K562 (cell line): ENCODE data around the gene CHMP2A. TPM values are rescaled to one million over a fixed set of nuclear protein-coding genes. Genes with fewer than 3 reads are reported as not detected.

Experiments used
- ATAC-seq: fragments of 200-7000 bp; cut with Tn5 transposase; 3 replicates; pipeline ENCODE4 v1.9.1; 2020; ENCODE audit warnings: moderate library complexity
- BruUV-seq: library from RNA; stranded (reverse); fragments of 400-500 nt; replicated peaks from 2 replicates; lab custom pipeline; 2021; lab: Mats Ljungman, UMichigan
- CTCF ChIA-PET: fragments of 300-600 bp; formaldehyde crosslinking; extraction: SDS; loops from one replicate; lab custom pipeline; 2021; ENCODE audit warnings: low intra/inter-chr PET ratio; lab: Yijun Ruan, JAX
- POLR2A ChIA-PET: fragments of 300-600, 350-650 bp; sonication (Branson Sonifier 250); formaldehyde crosslinking; extraction: SDS; loops from one replicate; lab custom pipeline; 2021; ENCODE audit warnings: antibody characterized with exemption, inconsistent platforms; lab: Yijun Ruan, JAX
- DNase-seq, 4 experiments: peaks; one replicate each; pipeline versions ENCODE4 v3.0.0 to v3.0.0-alpha.2; 2011 to 2018; ENCODE audit warnings: low spot score in 3 of 4, mixed read lengths in 3 of 4; ENCODE audit errors: extremely low read depth in 1 of 4
- FAIRE-seq: peaks from 2 replicates; lab custom pipeline; 2011; peaks lifted over from hg19 to GRCh38; lab: Jason Lieb, UNC
- H2AFZ ChIP-seq: 2 replicates; pipeline ENCODE4 v1.6.0; 2011; ENCODE audit warnings: low read depth, low read length, control low read depth, inconsistent platforms
- H3K27ac ChIP-seq: fragments of 200-600 bp; 3 replicates; pipeline ENCODE4 v1.8.0; 2011; ENCODE audit warnings: low read depth, mild to moderate bottlenecking, control low read depth, inconsistent platforms, low read length, moderate library complexity, mixed read lengths; ENCODE audit errors: extremely low read depth
- H3K27me3 ChIP-seq, 2 experiments: fragments of 300-600 bp in 1 of 2; 2 replicates in 1 of 2; 3 replicates in 1 of 2; pipeline versions ENCODE4 v1.6.0 to v1.8.0; 2011; ENCODE audit warnings: inconsistent platforms in 2 of 2, low read length in 2 of 2, mild to moderate bottlenecking in 1 of 2, mixed read lengths in 1 of 2, moderate library complexity in 1 of 2; ENCODE audit not compliant: control insufficient read depth in 2 of 2, insufficient read depth in 2 of 2
- H3K36me3 ChIP-seq: fragments of 300-600 bp; 3 replicates; pipeline ENCODE4 v1.8.0; 2011; ENCODE audit warnings: mild to moderate bottlenecking, low read length, inconsistent platforms; ENCODE audit not compliant: control insufficient read depth, insufficient read depth
- H3K4me1 ChIP-seq, 2 experiments: fragments of 200-600 bp in 1 of 2; replicated peaks in 1 of 2; 2 replicates in 1 of 2; 3 replicates in 1 of 2; pipeline versions ENCODE4 v1.5.1 to v1.8.0; 2011; ENCODE audit warnings: inconsistent platforms in 2 of 2, low read length in 2 of 2, mild to moderate bottlenecking in 1 of 2, mixed read lengths in 1 of 2, moderate library complexity in 1 of 2; ENCODE audit not compliant: control insufficient read depth in 2 of 2, insufficient read depth in 2 of 2
- H3K4me2 ChIP-seq: 2 replicates; pipeline ENCODE4 v1.6.1; 2011; ENCODE audit warnings: low read length, control low read depth, inconsistent platforms, mixed read lengths; ENCODE audit not compliant: insufficient read depth
- H3K4me3 ChIP-seq: fragments of 200-600 bp; sonication (generic), shearing (Covaris generic); 2 replicates; pipeline ENCODE4 v1.5.1; 2016; ENCODE audit warnings: control low read depth, inconsistent platforms
- H3K79me2 ChIP-seq: fragments of 200-600 bp; 3 replicates; pipeline ENCODE4 v1.8.0; 2011; ENCODE audit warnings: low read length, inconsistent platforms; ENCODE audit not compliant: control insufficient read depth, insufficient read depth
- H3K9ac ChIP-seq, 2 experiments: 2 replicates each; pipeline versions ENCODE4 v1.6.0 to v1.6.1; 2011; ENCODE audit warnings: low read depth in 2 of 2, low read length in 2 of 2, control low read depth in 1 of 2, inconsistent platforms in 1 of 2, mild to moderate bottlenecking in 1 of 2, mixed read lengths in 1 of 2; ENCODE audit not compliant: insufficient read depth in 1 of 2
- H3K9me1 ChIP-seq: one replicate; pipeline ENCODE4 v1.6.0; 2011; ENCODE audit warnings: inconsistent platforms, mild to moderate bottlenecking, low read length, moderate library complexity; ENCODE audit not compliant: control insufficient read depth, insufficient read depth
- H3K9me3 ChIP-seq: replicated peaks from 2 replicates; pipeline ENCODE4 v1.5.1; 2011; ENCODE audit warnings: low read depth, low read length, inconsistent platforms; ENCODE audit not compliant: control insufficient read depth, insufficient read depth
- H4K20me1 ChIP-seq: replicated peaks from 2 replicates; pipeline ENCODE4 v1.6.1; 2011; ENCODE audit warnings: low read length, inconsistent platforms, mixed read lengths; ENCODE audit not compliant: control insufficient read depth, insufficient read depth
- BRCA1 ChIP-seq, 2 experiments: fragments of 450-650 bp in 1 of 2; sonication (generic) in 1 of 2; formaldehyde crosslinking in 1 of 2; IDR thresholded peaks; 2 replicates each; pipeline versions ENCODE4 v1.5.0 to v1.6.1; 2017 to 2020; ENCODE audit warnings: mild to moderate bottlenecking in 1 of 2, missing genetic modification reagents in 1 of 2
- CEBPB ChIP-seq: fragments of 450-650 bp; IDR thresholded peaks from 2 replicates; pipeline ENCODE4 v1.6.1; 2016; ENCODE audit warnings: missing genetic modification characterization, missing compliant biosample characterization
- HNRNPL ChIP-seq: fragments of 200-400 bp; formaldehyde crosslinking; IDR thresholded peaks from 2 replicates; pipeline ENCODE4 v1.6.1; 2017; ENCODE audit warnings: low read depth, mild to moderate bottlenecking, low read length
- IRF2 ChIP-seq: sonication (generic); formaldehyde crosslinking; IDR thresholded peaks from 2 replicates; pipeline ENCODE4 v1.8.1; 2022; ENCODE audit warnings: mild to moderate bottlenecking, missing genetic modification reagents
- MYNN ChIP-seq, 2 experiments: sonication (generic); formaldehyde crosslinking in 1 of 2; IDR thresholded peaks; 2 replicates each; pipeline versions ENCODE4 v1.5.0 to v1.6.1; 2016 to 2020; ENCODE audit warnings: antibody characterized with exemption in 1 of 2, missing genetic modification reagents in 1 of 2
- POLR2G ChIP-seq: fragments of 200-400 bp; formaldehyde crosslinking; IDR thresholded peaks from 2 replicates; pipeline ENCODE4 v1.6.1; 2017; ENCODE audit warnings: low read depth, mild to moderate bottlenecking, antibody characterized with exemption, low read length, moderate library complexity
- RBFOX2 ChIP-seq: fragments of 200-400 bp; formaldehyde crosslinking; IDR thresholded peaks from 2 replicates; pipeline ENCODE4 v1.6.1; 2017; ENCODE audit warnings: low read depth, mild to moderate bottlenecking, low read length, moderate library complexity
- RBM22 ChIP-seq: fragments of 200-400 bp; formaldehyde crosslinking; IDR thresholded peaks from 2 replicates; pipeline ENCODE4 v1.6.1; 2018; ENCODE audit warnings: low read length, low read depth; ENCODE audit not compliant: poor library complexity, severe bottlenecking
- TEAD2 ChIP-seq: fragments of 450-650 bp; IDR thresholded peaks from 2 replicates; pipeline ENCODE4 v1.6.1; 2016; ENCODE audit warnings: missing genetic modification characterization, control low read depth, missing compliant biosample characterization
- ZC3H8 ChIP-seq: fragments of 450-650 bp; IDR thresholded peaks from 2 replicates; pipeline ENCODE4 v1.6.1; 2017
- ZKSCAN8 ChIP-seq: fragments of 200-800 bp; sonication (Bioruptor generic); IDR thresholded peaks from 2 replicates; pipeline ENCODE4 v1.6.1; 2016; ENCODE audit warnings: missing genetic modification characterization, missing compliant biosample characterization
- WGBS: fragments of 100-300 bp; shearing (Covaris generic); methylation state at CpG from one replicate; pipeline ENCODE4 v1.1.6; 2016; ENCODE audit warnings: low coverage, mixed read lengths; ENCODE audit not compliant: insufficient coverage; ENCODE audit errors: missing lambda C conversion rate; 5-methylcytosine and 5-hydroxymethylcytosine counted together
- in situ Hi-C: fragments of 300-500 bp; cut with MboI; formaldehyde crosslinking; loops from 4 replicates; pipeline ENCODE4 v1.15.0; 2018; ENCODE audit warnings: inconsistent platforms, mixed read lengths
- intact Hi-C: fragments of 100-400 bp; cut with micrococcal nuclease; formaldehyde crosslinking; loops from 2 replicates; pipeline ENCODE4 v1.14.2; 2022
- polyA plus RNA-seq, 8 experiments: library from polyadenylated mRNA; depleted of rRNA in 4 of 8; stranded (reverse) in 5 of 8; unstranded in 3 of 8; fragments of >200 nt; fragmentation: Nextera tagmentation in 2 of 8; fragmentation: Illumina TruSeq in 1 of 8; extraction: Ambion mirVana in 2 of 8; extraction: Trizol in 1 of 8; gene quantifications; 2 replicates each; pipeline versions ENCODE4 v1.2.1 to v1.2.3, GENCODE V29; 2011 to 2014; ENCODE audit warnings: inconsistent platforms in 1 of 8, missing spikeins in 1 of 8
- total RNA-seq, 7 experiments: library from RNA; depleted of rRNA in 6 of 7; stranded (reverse); fragments of >200 nt in 6 of 7; fragmentation: Illumina TruSeq in 2 of 7; extraction: Trizol in 2 of 7; gene quantifications; 2 replicates each; pipeline versions ENCODE4 v1.2.1 to v1.2.3, GENCODE V29; 2011 to 2021; ENCODE audit warnings: low replicate concordance in 1 of 7
- TF ChIP-seq, protein P1 (sequence below): sonication (generic); formaldehyde crosslinking; IDR thresholded peaks from 2 replicates; pipeline ENCODE4 v1.8.1; 2023; ENCODE audit warnings: mild to moderate bottlenecking, missing genetic modification reagents

Gene CHMP2A
- total and polyA plus RNA-seq, 9 of the 15 experiments (the other 6 are each of a cell fraction or from before 2014, with no cell fraction given): 57.6 to 159 (median 87.2) TPM

DNA sequence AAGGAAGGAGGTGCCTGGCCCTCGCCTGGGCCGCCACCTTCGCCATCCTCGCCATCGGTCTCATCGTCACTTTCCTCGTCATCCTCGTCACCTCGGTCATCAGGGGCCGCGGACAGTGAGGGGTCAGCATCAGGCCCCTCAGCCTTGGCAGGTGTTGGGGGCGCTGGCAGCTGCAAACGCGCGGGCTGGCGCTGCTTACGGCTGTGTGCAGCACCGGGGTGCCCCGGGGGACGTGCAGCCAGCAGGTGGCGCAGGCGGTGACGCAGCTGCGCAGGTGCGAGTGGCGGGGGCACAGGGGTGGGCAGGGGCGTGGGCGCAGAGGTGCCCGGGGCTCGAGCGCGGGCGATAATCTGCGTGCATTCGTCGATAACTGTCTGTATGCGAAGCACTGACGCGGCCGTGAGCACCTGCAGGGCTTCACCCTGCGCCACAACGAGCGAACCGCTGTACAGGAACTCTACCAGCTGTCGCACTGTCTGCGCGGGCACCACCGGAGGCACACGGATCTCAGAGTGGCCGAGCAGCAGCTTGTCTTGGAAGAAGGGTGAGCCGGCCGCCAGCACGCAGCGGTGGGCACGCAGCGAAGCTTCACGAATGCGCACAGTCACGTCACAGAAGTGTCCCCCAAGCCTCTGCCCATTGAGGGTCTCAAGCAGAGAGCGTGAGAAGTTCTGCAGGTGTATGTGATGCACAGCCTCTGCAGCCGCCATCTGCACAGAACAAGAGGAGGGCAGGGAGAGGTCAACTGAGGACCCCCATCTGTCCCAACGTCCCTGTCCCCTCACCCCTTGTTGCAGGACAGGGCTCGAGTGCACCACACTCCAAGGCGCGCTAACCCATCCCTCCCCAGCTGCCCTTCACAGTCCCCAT is 37.7 kb downstream of the CHMP2A start:
- Histone ChIP-seq H3K9ac (peak overlapping the region in 1 of 2 experiments; percentile 97; a peak in 1 of 4 replicates), H3K4me1 (peaks cover 9 to 66% of the 10 kb centered on the region in 2 experiments), H4K20me1 (no peaks in the 10 kb centered on the region), H3K4me3 (no peak overlapping the region), H2AFZ (no peak overlapping the region), H3K4me2 (no peak overlapping the region), H3K27me3 (no peaks in the 10 kb centered on the region), H3K9me1 (peaks cover 5% of the 10 kb centered on the region), H3K27ac (no peak overlapping the region)
- DNase-seq (no peak), ATAC-seq (no peak)
- intact Hi-C loops: no loop called here
- CTCF ChIA-PET: interaction anchor here (0.6 kb wide), 1 partner anchor 220 kb away, joined by 3 read pairs; no protein-coding TSS in a partner anchor
- whole genome bisulfite sequencing: 94% methylated on average over 33 of the region's 65 CpGs
- no TSS peak for BruUV-seq
- TF ChIP-seq IRF2 (CRISPR knock-in tag) (no peak), RBM22 (peak; percentile 25), MYNN (IDR thresholded peaks at IDR 0.05) (no peak), MYNN (CRISPR knock-in tag; IDR thresholded peaks at IDR 0.05) (no peak), ZC3H8 (no peak), HNRNPL (peak; percentile 91), BRCA1 (IDR thresholded peaks at IDR 0.05) (no peak), BRCA1 (CRISPR knock-in tag; IDR thresholded peaks at IDR 0.05) (no peak), RBFOX2 (peak; percentile 54), POLR2G (peak; percentile 59), CEBPB (no peak), TEAD2 (tag) (no peak), ZKSCAN8 (CRISPR knock-in tag) (no peak)
- TF ChIP-seq, protein P1, sequence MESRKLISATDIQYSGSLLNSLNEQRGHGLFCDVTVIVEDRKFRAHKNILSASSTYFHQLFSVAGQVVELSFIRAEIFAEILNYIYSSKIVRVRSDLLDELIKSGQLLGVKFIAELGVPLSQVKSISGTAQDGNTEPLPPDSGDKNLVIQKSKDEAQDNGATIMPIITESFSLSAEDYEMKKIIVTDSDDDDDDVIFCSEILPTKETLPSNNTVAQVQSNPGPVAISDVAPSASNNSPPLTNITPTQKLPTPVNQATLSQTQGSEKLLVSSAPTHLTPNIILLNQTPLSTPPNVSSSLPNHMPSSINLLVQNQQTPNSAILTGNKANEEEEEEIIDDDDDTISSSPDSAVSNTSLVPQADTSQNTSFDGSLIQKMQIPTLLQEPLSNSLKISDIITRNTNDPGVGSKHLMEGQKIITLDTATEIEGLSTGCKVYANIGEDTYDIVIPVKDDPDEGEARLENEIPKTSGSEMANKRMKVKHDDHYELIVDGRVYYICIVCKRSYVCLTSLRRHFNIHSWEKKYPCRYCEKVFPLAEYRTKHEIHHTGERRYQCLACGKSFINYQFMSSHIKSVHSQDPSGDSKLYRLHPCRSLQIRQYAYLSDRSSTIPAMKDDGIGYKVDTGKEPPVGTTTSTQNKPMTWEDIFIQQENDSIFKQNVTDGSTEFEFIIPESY (CRISPR knock-in tag): peak; percentile 94
- TF ChIP-seq, all 486 proteins: peak for 5
- Histone ChIP-seq H3K9me3 (no peaks in the 10 kb centered on the region), H3K36me3 (peaks cover 31% of the 10 kb centered on the region; the same call in 2 of the 3 replicates), H3K79me2 (peaks cover 55% of the 10 kb centered on the region)
- POLR2A ChIA-PET: interaction anchor here (0.5 to 1.0 kb wide), 2 partner anchors 26 to 559 kb away, joined by 3 to 4 read pairs; partner anchors contain the start of gene TRIM28
- no peak for FAIRE-seq
- in situ Hi-C loops: no loop called here
